Muscle layer of colon (tissue), 2 donors: ENCODE data around the gene GPRC5D.
A peak's percentile ranks its signal among the peaks of the same experiment; 100 is the strongest.

Experiments used
- H3K27ac ChIP-seq: one replicate; pipeline ENCODE4 v1.7.0; 2013; ENCODE audit warnings: low read depth, mild to moderate bottlenecking, low read length, moderate library complexity
- H3K27me3 ChIP-seq, 2 donors: one replicate each; pipeline ENCODE4 v1.7.0; 2013; ENCODE audit warnings: low read length in 2 of 2, mild to moderate bottlenecking in 2 of 2; ENCODE audit not compliant: insufficient read depth in 2 of 2, control insufficient read depth in 1 of 2
- H3K36me3 ChIP-seq: one replicate; pipeline ENCODE4 v1.7.0; 2013; ENCODE audit warnings: mild to moderate bottlenecking, low read length; ENCODE audit not compliant: insufficient read depth
- H3K4me1 ChIP-seq: one replicate; pipeline ENCODE4 v1.7.0; 2013; ENCODE audit warnings: mild to moderate bottlenecking, low read length; ENCODE audit not compliant: insufficient read depth
- H3K4me3 ChIP-seq, 2 donors: one replicate each; pipeline ENCODE4 v1.7.0; 2013; ENCODE audit warnings: low read length in 2 of 2, low read depth in 1 of 2, mild to moderate bottlenecking in 1 of 2, moderate library complexity in 1 of 2
- H3K9ac ChIP-seq: one replicate; pipeline ENCODE4 v1.7.0; 2013; ENCODE audit warnings: low read length
- H3K9me3 ChIP-seq: one replicate; pipeline ENCODE4 v1.7.0; 2013; ENCODE audit warnings: mild to moderate bottlenecking, low read length
- donor health status: abdominal sarcoma.
- donor health status: Adenocarcinoma of cecum.

Gene GPRC5D

GRCh38 chr12:12952036-12952435 lies at the start of gene GPRC5D:
Gene GPRC5D, minus strand, starts transcription at chr12:12952170. Its CDS starts 1,786 bp downstream, at chr12:12950384.
- H3K4me1 ChIP-seq: no peaks in the 10 kb centered on the region
- no peak within 1 kb of the TSS for H3K27ac ChIP-seq

DNA sequence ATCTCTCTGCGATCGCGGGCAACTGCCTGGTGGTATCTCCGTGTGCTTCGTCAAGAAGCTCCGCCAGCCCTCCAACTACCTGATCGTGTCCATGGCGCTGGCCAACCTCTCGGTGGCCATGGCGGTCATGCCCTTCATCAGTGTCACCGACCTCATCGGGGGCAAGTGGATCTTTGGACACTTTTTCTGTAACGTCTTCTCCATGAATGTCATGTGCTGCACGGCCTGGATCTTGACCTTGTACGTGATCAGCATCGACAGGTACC lies 49.7 kb upstream of the GPRC5D start:
- H3K27me3 ChIP-seq: no peaks in the 10 kb centered on the region
- H3K27ac ChIP-seq: peak overlapping the region; percentile 83
- no peak overlapping the region for H3K9ac ChIP-seq
- H3K4me3 ChIP-seq: peak overlapping the region; percentile 74 to 90
- no peaks in the 10 kb centered on the region for H3K36me3 ChIP-seq
- no peaks in the 10 kb centered on the region for H3K9me3 ChIP-seq
- H3K4me1 ChIP-seq: peaks cover 23% of the 10 kb centered on the region

More at GRCh38 chr12:12952036-12952435, at the start of gene GPRC5D:
- H3K27me3 ChIP-seq: no peaks in the 10 kb centered on the region
- no peak within 1 kb of the TSS for H3K4me3 ChIP-seq
- no peaks in the 10 kb centered on the region for H3K9me3 ChIP-seq
- no peaks in the 10 kb centered on the region for H3K36me3 ChIP-seq
- no peak within 1 kb of the TSS for H3K9ac ChIP-seq

- no peaks in the 10 kb centered on the region for H3K27me3 ChIP-seq
- H3K9ac ChIP-seq: peak overlapping the region; percentile 29
- no peaks in the 10 kb centered on the region for H3K36me3 ChIP-seq
- H3K4me3 ChIP-seq: peak overlapping the region; percentile 74 to 90
- peaks cover 23% of the 10 kb centered on the region for H3K4me1 ChIP-seq
- H3K27ac ChIP-seq: peak overlapping the region; percentile 83
- H3K9me3 ChIP-seq: no peaks in the 10 kb centered on the region
Measured at GRCh38 chr12:13000925-13001774, 49.2 kb upstream of the GPRC5D start.

DNA sequence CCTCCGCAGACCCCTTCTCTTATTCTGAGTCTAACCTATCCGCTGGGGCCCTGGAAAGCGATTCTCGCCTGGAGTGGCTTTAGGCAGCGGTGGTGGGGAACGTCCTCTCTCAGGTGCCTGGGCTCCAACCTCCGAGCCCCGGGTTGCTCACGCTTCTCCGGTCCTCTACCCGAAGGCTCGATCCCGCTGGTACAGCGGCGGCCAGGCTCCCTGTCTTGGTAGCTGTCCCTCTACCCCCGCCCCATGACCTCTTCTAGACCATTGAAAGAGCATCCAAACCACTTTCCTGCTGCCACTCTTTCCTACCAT lies 48.6 kb upstream of the GPRC5D start:
- Histone ChIP-seq H3K4me3 (peak overlapping the region; percentile 74 to 90), H3K9ac (peak overlapping the region; percentile 29), H3K4me1 (peaks cover 23% of the 10 kb centered on the region), H3K27ac (peak overlapping the region; percentile 83), H3K27me3 (no peaks in the 10 kb centered on the region), H3K9me3 (no peaks in the 10 kb centered on the region), H3K36me3 (no peaks in the 10 kb centered on the region)

DNA sequence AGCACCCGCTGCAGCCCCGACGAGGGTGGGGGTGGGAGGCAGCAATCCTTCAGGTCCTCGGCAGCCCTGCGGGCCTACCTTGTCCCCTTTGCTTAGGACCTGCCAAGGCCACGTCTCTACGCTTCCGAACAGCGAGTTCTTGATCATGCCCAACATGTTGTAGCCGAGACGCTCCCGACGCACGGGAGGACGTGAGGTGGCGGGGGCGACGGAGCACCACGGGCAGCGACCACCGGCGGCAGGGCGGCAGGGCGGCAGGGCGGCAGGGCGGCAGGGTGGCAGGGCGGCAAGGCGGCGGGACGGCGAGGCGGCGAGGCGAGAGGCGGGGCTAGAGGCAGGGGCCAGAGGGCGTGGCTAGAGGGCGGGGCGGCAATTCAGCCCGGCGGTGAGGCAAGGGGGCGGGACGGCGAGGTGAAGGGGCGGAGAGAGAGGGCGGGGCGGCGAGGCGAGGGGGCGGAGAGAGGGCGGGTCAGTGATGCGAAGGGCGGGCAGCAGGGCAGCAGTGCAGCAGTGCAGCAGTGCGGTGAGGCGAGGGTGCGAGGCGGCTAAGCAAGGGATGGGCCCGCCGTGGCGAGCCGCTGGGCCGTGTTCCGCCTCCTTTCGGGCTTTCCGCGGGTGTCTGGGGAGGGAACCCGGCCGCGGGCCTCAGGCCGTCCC lies 48.1 kb upstream of the GPRC5D start, which contains the start of gene HEBP1:
TSS of gene HEBP1 (minus strand) at position 307 of the 657 bp plus-strand sequence. CDS start at position 156, 151 bp downstream.
- Histone ChIP-seq H3K9ac (peak within 1 kb of the TSS; percentile 66), H3K4me3 (peak within 1 kb of the TSS; percentile 90), H3K27me3 (no peaks in the 10 kb centered on the region), H3K36me3 (no peaks in the 10 kb centered on the region), H3K4me1 (peaks cover 23% of the 10 kb centered on the region), H3K9me3 (no peaks in the 10 kb centered on the region), H3K27ac (peak within 1 kb of the TSS; percentile 83)

DNA sequence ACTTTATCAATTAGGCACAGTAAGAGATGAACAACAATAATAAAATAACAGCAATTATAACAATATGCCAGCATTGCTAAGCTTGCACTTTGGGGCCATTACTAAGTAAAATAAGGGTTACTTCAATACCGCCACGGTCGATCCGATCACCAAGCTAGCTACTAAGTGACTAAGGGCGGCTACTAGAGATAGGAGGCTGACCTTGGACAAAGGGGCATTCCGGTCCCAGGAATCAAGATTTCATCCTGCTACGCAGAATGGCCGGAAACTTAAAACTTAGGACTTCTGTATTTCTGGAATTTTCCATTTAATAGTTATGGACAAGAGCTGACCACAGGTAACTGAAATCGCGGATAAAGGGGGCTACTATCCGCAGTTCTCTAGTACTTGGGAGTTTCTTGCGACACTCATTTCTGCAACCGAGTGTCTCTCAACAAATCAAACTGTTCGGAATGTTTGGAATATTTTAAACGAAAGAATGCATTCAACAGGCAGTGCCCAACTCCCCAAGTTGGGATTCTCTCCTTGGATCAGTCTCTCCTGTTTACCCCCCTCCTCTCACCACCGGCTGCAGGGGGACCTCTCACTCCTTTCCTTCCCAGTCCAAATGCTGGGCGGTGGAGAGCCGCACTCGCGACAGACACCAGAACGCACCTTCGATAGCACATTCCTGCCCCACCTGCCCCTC lies 47.4 kb upstream of the GPRC5D start:
- H3K9ac ChIP-seq: peak overlapping the region; percentile 66
- peaks cover 23% of the 10 kb centered on the region for H3K4me1 ChIP-seq
- no peaks in the 10 kb centered on the region for H3K36me3 ChIP-seq
- peak overlapping the region; percentile 72 for H3K27ac ChIP-seq
- no peaks in the 10 kb centered on the region for H3K27me3 ChIP-seq
- peak overlapping the region; percentile 90 for H3K4me3 ChIP-seq
- no peaks in the 10 kb centered on the region for H3K9me3 ChIP-seq

- H3K9me3 ChIP-seq: no peaks in the 10 kb centered on the region
- no peak overlapping the region for H3K4me3 ChIP-seq
- H3K9ac ChIP-seq: no peak overlapping the region
- no peaks in the 10 kb centered on the region for H3K27me3 ChIP-seq
- H3K4me1 ChIP-seq: peaks cover 23% of the 10 kb centered on the region
- H3K36me3 ChIP-seq: no peaks in the 10 kb centered on the region
- H3K27ac ChIP-seq: no peak overlapping the region
Measured at GRCh38 chr12:12998248-12998647, 46.3 kb upstream of the GPRC5D start.

- Histone ChIP-seq H3K9me3 (no peaks in the 10 kb centered on the region), H3K4me1 (peaks cover 23% of the 10 kb centered on the region), H3K27ac (no peak overlapping the region), H3K27me3 (no peaks in the 10 kb centered on the region), H3K4me3 (no peak overlapping the region), H3K9ac (no peak overlapping the region), H3K36me3 (no peaks in the 10 kb centered on the region)
Measured at GRCh38 chr12:12997734-12998133, 45.8 kb upstream of the GPRC5D start.

GRCh38 chr12:12997156-12997555 lies 45.2 kb upstream of the GPRC5D start:
- Histone ChIP-seq H3K4me1 (peaks cover 23% of the 10 kb centered on the region), H3K4me3 (no peak overlapping the region), H3K27ac (no peak overlapping the region)

GRCh38 chr12:12996209-12996608 lies 44.2 kb upstream of the GPRC5D start:
- Histone ChIP-seq H3K9ac (no peak overlapping the region), H3K27ac (no peak overlapping the region), H3K4me3 (no peak overlapping the region), H3K27me3 (no peaks in the 10 kb centered on the region), H3K9me3 (no peaks in the 10 kb centered on the region), H3K4me1 (peaks cover 17% of the 10 kb centered on the region), H3K36me3 (no peaks in the 10 kb centered on the region)

More at GRCh38 chr12:12997156-12997555, 45.2 kb upstream of the GPRC5D start:
- no peaks in the 10 kb centered on the region for H3K9me3 ChIP-seq
- no peaks in the 10 kb centered on the region for H3K36me3 ChIP-seq
- H3K9ac ChIP-seq: no peak overlapping the region
- no peaks in the 10 kb centered on the region for H3K27me3 ChIP-seq

DNA sequence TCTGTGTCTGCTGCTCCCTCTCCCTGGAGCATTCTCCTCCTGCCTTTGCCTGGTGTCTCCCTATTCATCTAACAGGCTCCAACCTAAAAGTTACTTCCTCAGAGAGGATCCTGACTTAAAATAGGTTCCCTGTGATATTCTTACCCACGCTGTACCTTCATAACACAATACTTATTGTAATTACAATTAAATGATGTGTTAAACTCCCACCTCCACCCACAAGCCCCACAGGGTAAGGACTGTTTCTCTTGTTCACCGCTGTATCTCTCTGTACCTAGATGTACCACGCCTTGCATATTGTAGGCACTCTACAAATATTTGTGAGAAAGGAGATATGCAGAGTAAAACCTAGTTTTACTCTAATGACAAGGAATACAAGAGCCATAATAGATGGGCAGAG lies 43.1 kb upstream of the GPRC5D start:
- Histone ChIP-seq H3K4me1 (peaks cover 17% of the 10 kb centered on the region), H3K9me3 (no peaks in the 10 kb centered on the region), H3K9ac (no peak overlapping the region), H3K4me3 (no peak overlapping the region), H3K27me3 (no peaks in the 10 kb centered on the region), H3K27ac (no peak overlapping the region), H3K36me3 (no peaks in the 10 kb centered on the region)
